NCI-H2107 treated with DMSO at 0.1 percent for 48 hours (cell line): ENCODE data around the gene HOTAIR.

Source experiments
- DNase-seq: peaks from one replicate; lab custom pipeline; 2025; ENCODE audit not compliant: unreplicated experiment; lab: John Stamatoyannopoulos, UW

Gene HOTAIR

GRCh38 chr12:53963005-53963404 lies 11.7 kb downstream of the HOTAIR start:
- DNase-seq, result no peak

DNA sequence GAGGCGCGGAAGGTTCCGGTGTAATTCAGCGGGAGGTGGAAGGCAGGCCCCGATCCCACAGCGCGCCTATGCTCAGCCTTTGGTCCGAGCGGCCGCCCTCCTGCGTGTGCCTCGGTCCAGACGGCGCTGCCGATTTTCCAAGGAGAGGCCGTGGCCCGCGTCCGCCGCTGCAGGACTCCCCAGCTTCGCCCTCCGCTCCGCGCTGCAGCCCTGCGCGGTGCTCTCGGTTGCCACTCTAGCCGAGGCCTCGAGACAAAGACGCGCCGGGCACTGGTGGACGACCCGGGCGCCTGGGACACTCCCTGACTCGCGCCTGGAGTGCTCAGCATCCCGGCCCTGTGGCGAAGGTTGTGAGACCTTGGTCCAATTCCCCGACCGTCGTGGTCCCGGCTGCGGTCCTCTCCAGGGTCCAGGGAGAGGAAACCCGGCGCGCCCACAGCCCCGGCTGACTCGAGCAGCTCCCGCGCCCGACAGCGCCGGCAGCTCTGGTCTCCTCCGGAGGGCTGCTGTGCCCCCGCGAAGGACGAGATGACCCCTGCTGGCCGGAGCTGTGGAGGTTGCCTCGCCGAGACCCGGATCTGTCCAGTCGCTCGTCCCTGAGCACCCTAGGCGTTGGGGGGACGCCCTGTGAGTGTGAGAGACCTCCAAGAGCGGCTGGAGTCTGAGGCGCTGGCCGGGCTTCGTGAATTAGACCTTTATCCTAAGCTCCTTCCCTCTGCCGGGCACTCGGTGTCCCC lies 13.6 kb downstream of the HOTAIR start:
- DNase-seq, result no peak

GRCh38 chr12:53960187-53961024 lies 14.3 kb downstream of the HOTAIR start:
- DNase-seq, result no peak

DNA sequence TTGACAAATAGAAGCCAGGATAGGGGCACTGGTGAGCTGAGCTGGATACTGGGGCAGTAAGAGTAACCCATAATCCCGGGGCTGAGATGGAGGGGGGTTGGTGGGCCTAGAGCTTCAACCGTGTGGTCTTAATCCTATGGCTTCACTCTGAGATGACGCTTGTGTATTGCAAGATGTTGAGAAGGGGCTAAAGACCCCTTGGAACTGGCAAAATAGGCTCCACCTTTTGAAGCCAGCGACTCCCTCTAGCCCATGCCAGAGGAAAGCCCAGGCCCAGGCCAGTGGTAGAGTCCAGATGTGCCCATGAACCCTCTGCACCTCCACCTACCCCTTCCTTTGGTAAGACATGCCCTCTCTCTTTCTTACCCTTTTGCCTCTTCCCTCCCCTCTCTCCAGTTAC lies 15.4 kb downstream of the HOTAIR start:
- DNase-seq, result no peak

DNA sequence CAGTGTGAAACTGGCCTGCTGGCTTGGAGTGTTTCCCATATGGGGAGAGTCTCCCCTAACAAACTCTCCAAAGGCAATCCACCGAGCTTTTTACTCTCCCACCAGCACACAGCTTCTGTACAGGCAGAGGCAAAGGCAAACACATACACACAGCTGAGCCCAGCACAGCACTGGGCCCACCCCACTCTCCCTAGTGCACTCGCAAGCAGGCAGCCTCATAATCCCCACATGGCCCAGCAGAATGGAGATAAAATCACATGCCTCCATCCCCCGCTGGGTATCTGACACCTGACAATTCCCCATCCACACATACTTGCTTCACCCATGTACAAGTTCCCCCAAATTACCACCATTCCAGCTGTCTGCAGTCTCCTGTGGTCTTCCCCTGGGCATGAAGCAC lies 16.6 kb downstream of the HOTAIR start:
- no peak for DNase-seq

DNA sequence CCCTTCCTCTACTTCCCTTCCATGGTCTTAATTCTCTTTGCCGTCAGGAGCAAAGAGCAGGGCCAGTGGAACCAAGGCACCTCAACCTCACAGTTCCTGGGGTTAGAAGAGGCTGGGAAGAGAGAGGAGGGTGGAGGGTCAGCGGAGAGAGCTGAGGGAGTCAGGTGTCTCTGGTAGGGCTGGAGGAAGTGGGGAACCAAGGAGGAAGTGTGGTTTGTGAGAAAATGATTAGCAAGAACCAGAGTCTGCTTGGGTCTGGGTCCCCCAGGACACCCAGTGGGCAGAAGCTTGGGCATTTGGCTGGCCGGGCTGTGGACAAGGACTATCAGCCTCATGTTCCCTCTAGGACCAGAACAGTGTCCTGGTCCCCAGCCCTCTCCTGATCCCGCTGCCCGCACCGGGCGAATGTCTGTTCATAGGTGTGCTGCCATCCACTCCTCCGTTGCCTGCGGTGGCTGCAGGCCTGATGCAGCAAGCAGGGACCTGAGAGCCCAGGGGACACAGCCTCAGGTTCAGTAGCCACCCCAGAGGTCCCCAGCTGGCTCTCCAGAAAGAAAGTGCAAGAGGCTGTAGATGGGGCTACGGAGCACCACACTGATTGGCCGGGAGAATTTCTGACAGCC lies 17.7 kb downstream of the HOTAIR start:
- no peak for DNase-seq

GRCh38 chr12:53956251-53956887 lies 18.4 kb downstream of the HOTAIR start:
- DNase-seq, result no peak

DNA sequence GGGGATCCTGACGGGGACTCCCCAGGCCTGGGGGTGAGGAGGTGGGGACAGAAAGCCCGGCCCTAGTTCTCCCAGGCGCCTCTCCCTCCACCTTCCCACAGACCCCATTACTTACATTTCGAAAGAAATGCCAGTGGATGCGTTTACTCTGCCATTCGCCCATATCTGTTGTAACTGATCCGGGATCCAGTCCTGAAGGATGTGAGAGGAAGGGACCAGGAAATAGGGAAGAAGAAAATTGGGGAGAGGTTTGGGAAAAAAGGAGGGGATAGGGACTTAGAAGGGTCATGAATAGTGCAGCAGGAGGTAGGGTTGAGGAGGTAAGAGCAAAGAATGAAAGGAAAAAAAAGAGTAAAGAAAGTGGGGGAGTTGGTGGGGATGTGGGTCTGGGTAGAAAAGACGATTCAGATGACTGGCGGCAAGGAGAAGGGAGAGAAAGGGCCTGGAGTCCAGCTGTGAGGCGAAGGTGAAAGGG lies 18.9 kb downstream of the HOTAIR start:
- DNase-seq, result no peak

- DNase-seq, result no peak
Observed at GRCh38 chr12:53955036-53955775, 19.5 kb downstream of the HOTAIR start.

GRCh38 chr12:53954694-53955035 lies 20.1 kb downstream of the HOTAIR start, which contains the start of gene HOXC12:
TSS of gene HOXC12 (plus strand) at chr12:53954903. CDS start at chr12:53954930, 27 bp downstream.
- DNase-seq, result no peak

DNA sequence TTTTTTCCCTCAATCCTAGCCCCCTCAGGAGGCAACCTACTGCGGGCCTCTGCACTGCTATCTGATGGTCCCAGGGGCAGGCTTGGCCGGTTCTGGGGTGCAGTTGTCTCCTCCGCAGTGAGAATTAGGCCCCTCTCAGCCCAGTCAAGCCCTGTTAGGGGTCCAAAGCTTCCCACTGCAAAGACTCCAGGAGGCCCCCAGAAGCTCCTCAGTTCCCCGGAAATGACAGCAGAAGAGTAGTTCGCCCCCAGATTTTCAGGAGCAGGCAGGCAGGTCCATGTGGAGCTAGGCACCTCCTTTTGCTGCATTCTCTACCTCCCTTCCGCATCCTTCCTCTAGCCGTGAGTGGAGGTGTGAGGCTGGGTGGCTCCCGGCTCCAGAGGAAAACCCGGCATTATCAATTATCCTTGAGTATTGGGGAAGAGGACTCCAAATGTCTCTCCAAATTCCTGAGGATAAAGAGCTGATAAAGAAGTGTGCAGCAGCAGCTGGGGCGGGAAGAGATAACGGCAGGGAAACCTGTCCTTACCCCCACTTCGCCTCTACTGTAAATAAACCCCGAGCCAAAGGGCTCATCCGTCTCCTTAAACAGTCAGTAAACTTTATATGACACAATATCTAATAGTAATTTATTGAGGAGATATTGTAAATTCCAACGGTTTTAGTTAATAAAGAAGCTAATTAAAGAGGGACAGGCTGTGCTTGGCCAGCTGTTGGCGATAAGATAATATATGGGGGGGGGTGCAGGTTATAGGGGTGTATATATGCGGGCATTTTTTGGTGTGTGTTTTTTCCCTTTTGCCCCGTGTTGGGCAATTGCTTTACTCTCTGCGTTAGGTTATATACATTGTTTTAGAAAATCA lies 20.7 kb downstream of the HOTAIR start:
- no peak for DNase-seq

DNA sequence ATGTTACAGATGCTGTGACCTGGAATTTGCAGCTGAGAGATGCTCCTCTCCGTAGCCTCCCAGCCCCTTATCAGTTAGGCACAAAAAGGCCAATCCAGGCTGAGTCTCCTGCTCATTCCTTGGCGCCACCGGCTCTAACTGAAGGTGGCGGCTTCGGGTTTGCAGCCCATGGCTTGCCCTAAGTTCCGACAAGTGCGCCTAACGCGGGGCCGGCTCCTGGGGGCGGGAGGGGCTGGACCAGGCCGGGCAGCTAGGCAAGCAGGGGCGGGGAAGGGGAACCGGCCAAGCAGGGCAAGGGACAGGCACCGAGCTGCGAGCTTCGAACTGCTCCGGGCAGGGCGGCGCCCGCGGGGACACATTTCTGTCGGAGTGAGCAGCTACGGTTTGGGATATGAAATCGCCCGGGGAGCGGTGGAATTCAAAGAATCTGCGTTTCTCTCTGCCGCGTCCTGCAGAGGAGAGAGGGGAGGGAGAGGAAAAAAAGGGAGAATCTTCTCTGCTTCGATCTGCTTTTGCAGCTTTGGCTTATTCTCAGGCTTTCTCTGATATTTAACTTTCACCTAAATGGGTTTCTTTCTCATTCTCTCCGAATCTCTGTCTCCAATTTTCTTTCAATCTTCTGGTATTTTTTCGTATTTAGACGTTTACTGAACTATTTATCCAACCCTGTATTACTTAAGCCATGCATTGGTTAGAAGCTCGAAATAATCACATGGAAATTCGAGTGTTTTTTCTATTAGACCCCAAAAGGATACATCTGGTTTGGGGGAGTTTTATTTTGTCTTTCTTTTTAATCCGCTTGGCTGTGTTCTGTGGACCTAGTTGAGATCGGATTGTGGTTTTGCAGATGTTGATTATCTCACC lies 21.7 kb downstream of the HOTAIR start:
- no peak for DNase-seq

- DNase-seq, result no peak
Observed at GRCh38 chr12:53952335-53952694, 22.4 kb downstream of the HOTAIR start.

DNA sequence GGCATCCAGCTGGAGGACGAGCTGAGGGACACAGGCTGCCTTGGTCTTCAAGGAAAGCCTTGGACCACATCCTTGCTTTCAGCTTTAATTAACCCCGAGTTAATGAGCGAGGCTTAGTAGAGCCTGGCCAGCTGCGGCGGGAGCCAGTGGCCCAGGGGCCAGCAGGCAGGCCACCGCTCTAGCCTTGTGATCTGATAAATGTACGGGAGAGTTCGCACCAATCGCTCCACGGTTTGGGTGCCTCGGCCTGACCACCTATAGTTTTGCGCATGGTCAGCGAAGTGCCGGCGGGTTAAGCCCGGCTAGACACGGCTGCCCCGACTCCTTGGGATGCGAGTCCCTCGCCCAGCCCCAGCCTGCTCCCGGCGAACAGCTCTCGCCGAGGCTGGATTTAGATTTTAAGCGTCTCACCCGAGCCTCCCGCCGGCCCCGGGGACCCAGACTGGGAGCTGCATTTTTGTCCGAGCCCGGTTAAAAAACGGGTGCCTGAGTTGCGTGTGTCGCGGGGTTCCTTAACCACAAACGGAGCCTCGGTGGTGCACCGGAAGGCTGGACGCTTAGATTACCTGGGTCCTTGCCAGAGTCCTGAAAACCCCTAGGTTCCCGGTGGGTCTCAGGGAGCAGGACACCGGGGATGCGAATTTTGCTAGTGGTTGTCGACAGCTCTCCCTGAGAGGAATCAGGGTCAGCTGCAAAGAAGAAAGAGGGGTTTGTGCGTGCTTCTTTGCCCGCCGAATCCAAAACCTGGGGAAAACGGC lies 23.0 kb downstream of the HOTAIR start:
- no peak for DNase-seq

DNA sequence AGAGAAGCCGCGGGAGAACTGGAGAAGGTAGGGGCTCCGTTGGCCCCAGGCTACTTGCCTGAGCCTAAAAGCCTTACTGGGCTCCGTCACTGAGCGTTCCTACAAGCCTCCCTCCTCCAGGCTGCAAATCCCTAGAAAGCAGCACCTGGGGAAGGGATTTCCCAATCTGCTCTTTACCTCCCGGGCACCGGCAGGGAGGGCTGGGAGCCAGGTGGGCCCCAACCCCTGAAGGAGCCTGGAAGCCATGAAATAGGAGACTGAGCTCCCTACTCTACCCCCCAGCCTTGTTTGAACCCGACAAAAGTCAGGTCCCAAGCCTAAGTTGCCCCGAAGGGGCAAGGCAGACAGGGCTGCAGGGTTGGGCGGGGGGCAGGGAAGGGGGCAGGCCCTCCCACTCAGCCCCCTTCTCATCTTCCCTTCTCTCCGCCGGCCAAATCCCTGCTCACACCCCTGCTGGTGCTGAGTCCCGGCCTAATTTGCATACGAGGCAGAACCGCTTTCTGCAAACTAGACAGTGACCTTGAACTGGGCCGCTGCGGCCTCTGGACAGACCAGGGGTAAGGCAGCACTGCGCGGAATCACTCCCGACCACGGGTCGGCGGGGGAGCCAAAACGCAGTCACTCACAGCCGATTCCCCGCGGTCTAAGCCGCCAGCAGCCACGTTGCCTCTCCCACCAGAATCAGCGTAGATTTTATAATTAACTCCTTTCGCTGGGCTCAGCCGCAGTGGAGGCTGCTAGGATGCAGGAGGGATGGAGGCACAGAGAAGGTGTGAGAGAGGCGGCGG lies 23.8 kb downstream of the HOTAIR start:
- DNase-seq, result no peak

DNA sequence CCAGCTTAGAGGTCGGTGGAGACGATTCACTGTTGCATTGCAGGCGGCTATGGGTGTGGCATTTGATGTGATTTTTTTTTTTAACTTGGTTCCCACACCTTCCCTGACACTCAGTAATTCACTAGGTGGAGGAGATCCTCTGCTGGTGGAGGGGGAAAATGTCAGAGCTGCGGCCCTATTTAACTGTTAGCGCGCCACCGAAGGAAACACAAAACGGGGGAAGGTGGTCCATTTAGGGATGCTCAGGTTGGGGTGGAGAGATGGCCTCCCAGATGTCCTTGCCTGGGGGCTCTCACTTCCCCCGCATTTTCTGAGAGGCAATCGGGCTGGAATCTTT lies 24.3 kb downstream of the HOTAIR start:
- DNase-seq, result no peak

DNA sequence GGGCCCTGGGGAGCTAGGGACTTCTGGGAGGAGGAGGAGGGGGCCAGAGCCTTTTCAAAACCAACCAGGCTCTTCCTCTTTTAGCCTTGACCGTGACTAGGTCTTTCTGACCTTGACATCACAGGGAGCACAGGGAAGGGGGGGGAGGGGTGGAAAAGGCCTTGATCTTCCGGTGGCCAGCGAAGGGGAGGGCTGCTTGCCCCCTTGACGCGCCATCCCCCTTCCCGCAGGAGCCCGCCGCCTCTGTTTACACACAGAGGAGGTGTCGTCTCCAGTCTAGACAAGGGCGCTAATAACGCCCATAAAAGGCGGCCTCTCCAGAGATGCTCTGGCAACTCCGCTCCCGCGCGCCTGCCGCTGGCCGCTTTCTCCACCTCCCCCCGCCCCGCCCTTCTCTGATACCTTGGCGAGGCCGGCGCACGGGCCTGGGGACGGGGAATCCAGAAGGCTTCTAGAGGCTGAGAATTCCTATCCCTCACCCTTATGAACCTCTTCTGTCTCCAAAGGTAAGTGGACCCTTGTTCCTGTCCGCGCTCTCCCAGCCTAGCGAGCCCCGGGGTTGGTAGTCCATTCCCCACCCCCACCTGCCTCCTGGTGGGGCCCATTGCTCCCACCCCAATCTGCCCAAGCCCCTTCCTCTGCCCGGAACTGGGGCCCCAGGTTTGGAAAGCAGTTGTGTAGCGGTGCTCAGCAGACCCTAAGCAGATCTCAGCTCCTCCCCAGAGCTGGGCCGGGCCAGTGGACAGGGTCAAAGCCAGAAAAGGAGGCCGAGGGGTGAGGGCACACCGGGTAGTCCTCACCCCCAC lies 24.9 kb downstream of the HOTAIR start:
- no peak for DNase-seq
